Naive thymus-derived CD8-positive, alpha-beta T cell (primary cell): Measurements from ENCODE around the gene PALD1. TPM values are rescaled to one million over a fixed set of nuclear protein-coding genes. Genes with fewer than 3 reads are reported as not detected.

Source experiments
- ATAC-seq, 2 donors: fragments of 150-1000 bp; cut with Tn5 transposase in 1 of 2; sonication (Bioruptor Pico), chemical (Tn5 transposase) in 1 of 2; 1 replicate in 1 of 2; 2 replicates in 1 of 2; pipeline ENCODE4 v1.10.0; 2021; ENCODE audit warnings: mild to moderate bottlenecking in 2 of 2, moderate library complexity in 2 of 2
- POLR2A ChIA-PET: fragments of 350-600 bp; sonication (Branson Sonifier 250); formaldehyde crosslinking; loops from one replicate; lab custom pipeline; 2021; ENCODE audit warnings: antibody characterized with exemption; lab: Charles Lee
- DNase-seq, 10 donors: peaks; one replicate each; pipeline versions ENCODE4 v3.0.0 to v3.0.0-alpha.2; 2020 to 2022
- H3K27ac Mint-ChIP-seq, 10 donors: one replicate each; pipeline ENCODE4 v1.8.0; 2020 to 2022; ENCODE audit warnings: mild to moderate bottlenecking in 10 of 10, mixed read lengths in 10 of 10, moderate library complexity in 4 of 10, inconsistent platforms in 1 of 10
- H3K27me3 Mint-ChIP-seq, 5 donors: one replicate each; pipeline ENCODE4 v1.8.0; 2021 to 2022; ENCODE audit warnings: mixed read lengths in 5 of 5
- H3K36me3 Mint-ChIP-seq, 3 donors: one replicate each; pipeline ENCODE4 v1.8.0; 2020 to 2022; ENCODE audit warnings: mixed read lengths in 3 of 3, mild to moderate bottlenecking in 2 of 3, inconsistent platforms in 1 of 3
- H3K4me1 Mint-ChIP-seq, 4 donors: one replicate each; pipeline ENCODE4 v1.8.0; 2021 to 2022; ENCODE audit warnings: mixed read lengths in 4 of 4
- H3K4me3 Mint-ChIP-seq, 10 donors: one replicate each; pipeline ENCODE4 v1.8.0; 2020 to 2022; ENCODE audit warnings: mild to moderate bottlenecking in 10 of 10, mixed read lengths in 10 of 10, moderate library complexity in 6 of 10, inconsistent platforms in 1 of 10
- H3K9me3 Mint-ChIP-seq, 9 donors: one replicate each; pipeline ENCODE4 v1.8.0; 2020 to 2022; ENCODE audit warnings: mixed read lengths in 9 of 9, mild to moderate bottlenecking in 3 of 9, inconsistent platforms in 1 of 9, moderate library complexity in 1 of 9
- polyA plus RNA-seq, 3 donors: library from polyadenylated mRNA; unstranded; fragments of 300-500 nt; fragmentation: Illumina TruSeq; gene quantifications; one replicate each; pipeline ENCODE4 v1.2.3, GENCODE V29; 2021
- total RNA-seq, 8 experiments: library from RNA in 2 of 8; stranded (reverse) in 2 of 8; gene quantifications; one replicate each; pipeline ENCODE4 v1.2.3 and lab custom pipeline; 2021 to 2026

The PALD1 gene
- total and polyA plus RNA-seq, 5 experiments from 2014 or later, result 0.27 TPM; not detected in 4

- Mint-ChIP-seq H3K4me3 (peak overlapping the region in 1 of 10 donors; percentile 8), H3K9me3 (no peaks in the 10 kb centered on the region), H3K4me1 (peaks cover 16 to 47% (median 23%) of the 10 kb centered on the region in 4 donors), H3K27me3 (peaks cover 0 to 12% (median 5%) of the 10 kb centered on the region in 5 donors), H3K36me3 (no peaks in the 10 kb centered on the region), H3K27ac (peak overlapping the region in 4 of 10 donors; percentile 7 to 81 (median 32))
- DNase-seq (peak in 1 of 10 donors; percentile 54), ATAC-seq (no peak)
- POLR2A ChIA-PET, result no interaction called here
These were observed 15.2 kb downstream of the PALD1 start for GRCh38 chr10:70493660-70494234.

GRCh38 chr10:70494536-70494935 is 16.0 kb downstream of the PALD1 start:
- Mint-ChIP-seq H3K4me3 (peak overlapping the region in 9 of 10 donors; percentile 37 to 60 (median 56)), H3K27me3 (peaks cover 0 to 12% (median 5%) of the 10 kb centered on the region in 5 donors), H3K36me3 (no peaks in the 10 kb centered on the region), H3K9me3 (no peaks in the 10 kb centered on the region), H3K4me1 (peaks cover 18 to 47% (median 23%) of the 10 kb centered on the region in 4 donors), H3K27ac (peak overlapping the region in 3 of 10 donors; percentile 18 to 60 (median 54))
- POLR2A ChIA-PET, result interaction anchor here (0.6 kb wide), 2 partner anchors 47 to 129 kb away, joined by 3 read pairs; no protein-coding TSS in a partner anchor
- DNase-seq, result peak in 3 of 10 donors; percentile 4 to 35 (median 13)
- peak; percentile 17 to 49 for ATAC-seq

GRCh38 chr10:70494966-70495365 is 16.4 kb downstream of the PALD1 start:
- peak overlapping the region in 5 of 10 donors; percentile 12 to 60 (median 45) for H3K27ac Mint-ChIP-seq
- H3K4me3 Mint-ChIP-seq, result peak overlapping the region in 9 of 10 donors; percentile 37 to 60 (median 56)
- POLR2A ChIA-PET, result interaction anchor here (0.6 kb wide), 2 partner anchors 47 to 130 kb away, joined by 3 read pairs; no protein-coding TSS in a partner anchor
- peak in 2 of 10 donors; percentile 10 to 45 for DNase-seq
- H3K9me3 Mint-ChIP-seq, result no peaks in the 10 kb centered on the region
- H3K27me3 Mint-ChIP-seq, result peaks cover 0 to 12% (median 5%) of the 10 kb centered on the region in 5 donors
- ATAC-seq, result peak; percentile 44 to 63
- no peaks in the 10 kb centered on the region for H3K36me3 Mint-ChIP-seq
- H3K4me1 Mint-ChIP-seq, result peaks cover 18 to 51% (median 23%) of the 10 kb centered on the region in 4 donors

GRCh38 chr10:70495691-70496261 is 17.2 kb downstream of the PALD1 start:
- Mint-ChIP-seq H3K4me3 (no peak overlapping the region), H3K36me3 (no peaks in the 10 kb centered on the region), H3K27me3 (peaks cover 0 to 12% (median 5%) of the 10 kb centered on the region in 5 donors), H3K9me3 (no peaks in the 10 kb centered on the region), H3K27ac (peak overlapping the region in 1 of 10 donors; percentile 51), H3K4me1 (peaks cover 19 to 50% (median 24%) of the 10 kb centered on the region in 4 donors)
- ATAC-seq (no peak), DNase-seq (peak in 1 of 10 donors; percentile 4)
- POLR2A ChIA-PET, result interaction anchor here (1.2 kb wide), 1 partner anchor 19 kb away, joined by 4 read pairs; no protein-coding TSS in a partner anchor

GRCh38 chr10:70496341-70497119 is 18.0 kb downstream of the PALD1 start:
- Mint-ChIP-seq H3K9me3 (no peaks in the 10 kb centered on the region), H3K4me3 (no peak overlapping the region), H3K4me1 (peaks cover 19 to 45% (median 24%) of the 10 kb centered on the region in 4 donors), H3K27ac (peak overlapping the region in 1 of 10 donors; percentile 31), H3K27me3 (peaks cover 0 to 12% (median 5%) of the 10 kb centered on the region in 5 donors), H3K36me3 (no peaks in the 10 kb centered on the region)
- no peak for ATAC-seq
- peak in 1 of 10 donors; percentile 18 for DNase-seq
- POLR2A ChIA-PET, result interaction anchor here (1.2 kb wide), 1 partner anchor 20 kb away, joined by 4 read pairs; no protein-coding TSS in a partner anchor

- Mint-ChIP-seq H3K27me3 (peaks cover 0 to 12% (median 5%) of the 10 kb centered on the region in 5 donors), H3K27ac (no peak overlapping the region), H3K4me3 (no peak overlapping the region), H3K4me1 (peaks cover 19 to 41% (median 24%) of the 10 kb centered on the region in 4 donors), H3K36me3 (no peaks in the 10 kb centered on the region), H3K9me3 (no peaks in the 10 kb centered on the region)
- POLR2A ChIA-PET, result no interaction called here
- DNase-seq, result peak in 1 of 10 donors; percentile 50
- no peak for ATAC-seq
These were observed 18.6 kb downstream of the PALD1 start for GRCh38 chr10:70497120-70497545.

GRCh38 chr10:70498970-70499835 is 20.6 kb downstream of the PALD1 start:
- peak overlapping the region in 2 of 10 donors; percentile 19 to 32 for H3K27ac Mint-ChIP-seq
- no peaks in the 10 kb centered on the region for H3K36me3 Mint-ChIP-seq
- no peak for ATAC-seq
- H3K9me3 Mint-ChIP-seq, result no peaks in the 10 kb centered on the region
- peaks cover 0 to 2% (median 0%) of the 10 kb centered on the region in 5 donors for H3K27me3 Mint-ChIP-seq
- no peak overlapping the region for H3K4me3 Mint-ChIP-seq
- POLR2A ChIA-PET, result interaction anchor here (0.7 kb wide), 1 partner anchor 981 kb away, joined by 3 read pairs; no protein-coding TSS in a partner anchor
- DNase-seq, result peak in 1 of 10 donors; percentile 21
- H3K4me1 Mint-ChIP-seq, result peaks cover 10 to 26% (median 13%) of the 10 kb centered on the region in 4 donors

GRCh38 chr10:70499836-70500167 is 21.2 kb downstream of the PALD1 start:
- Mint-ChIP-seq H3K4me3 (no peak overlapping the region), H3K27me3 (peaks cover 0 to 2% (median 0%) of the 10 kb centered on the region in 5 donors), H3K36me3 (no peaks in the 10 kb centered on the region), H3K9me3 (no peaks in the 10 kb centered on the region), H3K27ac (peak overlapping the region in 1 of 10 donors; percentile 32), H3K4me1 (peaks cover 5 to 20% (median 7%) of the 10 kb centered on the region in 4 donors)
- POLR2A ChIA-PET, result no interaction called here
- DNase-seq, result peak in 1 of 10 donors; percentile 1
- no peak for ATAC-seq

- Mint-ChIP-seq H3K9me3 (no peaks in the 10 kb centered on the region), H3K27ac (no peak overlapping the region), H3K4me1 (peaks cover under 1 to 14% (median 4%) of the 10 kb centered on the region in 4 donors), H3K36me3 (no peaks in the 10 kb centered on the region), H3K4me3 (no peak overlapping the region), H3K27me3 (peaks cover 0 to 2% (median 0%) of the 10 kb centered on the region in 5 donors)
- peak in 1 of 10 donors; percentile 24 for DNase-seq
- no peak for ATAC-seq
- POLR2A ChIA-PET, result no interaction called here
These were observed 21.8 kb downstream of the PALD1 start for GRCh38 chr10:70500368-70500767.

GRCh38 chr10:70500812-70501301 is 22.3 kb downstream of the PALD1 start:
- Mint-ChIP-seq H3K36me3 (no peaks in the 10 kb centered on the region), H3K4me3 (no peak overlapping the region), H3K27me3 (peaks cover 0 to 2% (median 0%) of the 10 kb centered on the region in 5 donors), H3K9me3 (no peaks in the 10 kb centered on the region), H3K4me1 (peaks cover 0 to 10% (median 3%) of the 10 kb centered on the region in 4 donors), H3K27ac (no peak overlapping the region)
- POLR2A ChIA-PET, result no interaction called here
- ATAC-seq, result no peak
- DNase-seq, result peak in 1 of 10 donors; percentile 56

GRCh38 chr10:70502406-70502805 is 23.8 kb downstream of the PALD1 start:
- DNase-seq, result no peak
- no peak for ATAC-seq
- H3K4me3 Mint-ChIP-seq, result no peak overlapping the region
- POLR2A ChIA-PET, result no interaction called here
- H3K27ac Mint-ChIP-seq, result peak overlapping the region in 1 of 10 donors; percentile 14
- H3K9me3 Mint-ChIP-seq, result no peaks in the 10 kb centered on the region
- peaks cover 0 to 2% (median 0%) of the 10 kb centered on the region in 5 donors for H3K27me3 Mint-ChIP-seq
- H3K4me1 Mint-ChIP-seq, result peaks cover 0 to 10% (median 2%) of the 10 kb centered on the region in 4 donors
- H3K36me3 Mint-ChIP-seq, result no peaks in the 10 kb centered on the region
